Parietal lobe (tissue), 2 donors: ENCODE results near the gene ADAM21. TPM values are rescaled to one million over a fixed set of nuclear protein-coding genes. Genes with fewer than 3 reads are reported as not detected.

Experiments
- small RNA-seq: library from RNA; depleted of rRNA; stranded (forward); fragments of <200 nt; gene quantifications from one replicate; pipeline ENCODE3, GENCODE V24; 2014; ENCODE audit warnings: low replicate concordance
- total RNA-seq: library from RNA; depleted of rRNA; stranded (reverse); fragments of >200 nt; gene quantifications from one replicate; pipeline ENCODE4 v1.2.3, GENCODE V29; 2014

Gene ADAM21
- not detected for total RNA-seq

GRCh38 chr14:70451874-70452273 is at the start of gene ADAM21:
Gene ADAM21, plus strand, starts transcription at chr14:70452174. Its CDS starts 5,326 bp downstream, at chr14:70457500.

GRCh38 chr14:70416725-70417349 is 35.1 kb upstream of the ADAM21 start, which contains the start of gene SYNJ2BP:
Gene SYNJ2BP, minus strand, starts transcription at chr14:70417090. Its CDS starts 127 bp downstream, at chr14:70416963.

Small RNAs within 50 kb of the gene (small RNA-seq; reads per million reads assigned to genes)
- gene RNU6-659P: not detected

Other genes starting within 250 kb of the ADAM21 start
- 26.6 TPM for gene COX16, start 92.5 kb upstream of the ADAM21 start, total RNA-seq
- gene SYNJ2BP, start 35.1 kb upstream of the ADAM21 start, total RNA-seq: 26.9 TPM
- 9.4 TPM for gene ADAM20, start 82.8 kb downstream of the ADAM21 start, total RNA-seq
- 100 TPM for gene MED6, start 148.5 kb downstream of the ADAM21 start, total RNA-seq
- gene TTC9, start 189.7 kb downstream of the ADAM21 start, total RNA-seq: 26.9 TPM